NCI-H1092 treated with DMSO at 0.1 percent for 48 hours (cell line): ENCODE measurements around the gene PHLPP1.

Experiments used
- DNase-seq: peaks from one replicate; lab custom pipeline; 2025; lab: John Stamatoyannopoulos, UW

PHLPP1 gene

DNA sequence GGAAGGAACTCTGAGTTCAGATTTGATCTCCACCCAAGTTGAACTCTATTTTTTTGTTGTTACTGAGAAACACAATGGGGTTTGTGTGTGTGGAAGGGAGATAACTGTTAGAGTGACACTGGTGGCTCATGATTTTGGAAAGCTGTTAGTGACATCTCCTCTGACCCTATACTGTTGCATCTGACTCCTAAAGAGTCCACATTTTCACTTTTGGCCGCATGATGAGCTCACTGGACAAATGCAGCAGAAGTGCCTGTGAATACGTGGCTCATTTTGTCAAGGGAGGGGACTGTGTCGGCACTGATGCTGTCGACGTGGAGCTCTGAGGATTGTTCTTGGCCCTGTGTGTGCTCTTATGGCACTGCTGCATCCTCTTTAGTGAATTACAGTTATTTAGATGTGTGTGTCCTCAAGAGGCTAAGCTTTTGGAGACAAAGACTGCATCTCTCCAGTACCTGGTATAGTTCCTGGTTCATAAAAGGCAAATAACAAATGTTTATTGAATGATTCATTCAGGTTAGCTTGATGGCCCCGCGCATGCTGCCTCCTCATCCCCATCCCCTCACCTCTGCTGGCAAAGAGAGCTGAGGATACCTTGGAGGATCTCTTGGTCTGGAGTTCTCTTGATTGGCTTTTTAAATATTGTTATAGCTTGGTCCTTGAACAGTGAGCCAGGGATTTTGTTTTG lies 135.4 kb downstream of the PHLPP1 start:
- DNase-seq, result no peak

DNA sequence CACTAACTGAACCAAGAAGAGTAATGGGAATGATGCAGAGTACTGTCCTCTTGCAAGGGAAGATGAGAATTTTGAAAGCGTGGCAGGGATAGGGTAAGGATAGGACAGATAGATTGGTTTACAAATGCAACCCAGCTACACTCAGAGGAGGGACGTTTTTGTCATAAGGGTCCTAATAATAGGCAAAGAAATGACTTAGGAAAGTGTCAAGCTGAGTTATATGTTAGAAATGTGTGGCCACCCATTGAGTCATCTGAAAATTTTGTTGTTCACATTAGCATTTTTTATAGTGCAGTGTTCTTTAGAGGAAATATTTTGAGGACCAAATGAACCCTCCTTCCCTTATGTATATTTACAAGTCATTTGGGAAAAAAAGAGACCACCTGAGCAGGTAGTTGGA lies 137.5 kb downstream of the PHLPP1 start:
- no peak for DNase-seq

DNA sequence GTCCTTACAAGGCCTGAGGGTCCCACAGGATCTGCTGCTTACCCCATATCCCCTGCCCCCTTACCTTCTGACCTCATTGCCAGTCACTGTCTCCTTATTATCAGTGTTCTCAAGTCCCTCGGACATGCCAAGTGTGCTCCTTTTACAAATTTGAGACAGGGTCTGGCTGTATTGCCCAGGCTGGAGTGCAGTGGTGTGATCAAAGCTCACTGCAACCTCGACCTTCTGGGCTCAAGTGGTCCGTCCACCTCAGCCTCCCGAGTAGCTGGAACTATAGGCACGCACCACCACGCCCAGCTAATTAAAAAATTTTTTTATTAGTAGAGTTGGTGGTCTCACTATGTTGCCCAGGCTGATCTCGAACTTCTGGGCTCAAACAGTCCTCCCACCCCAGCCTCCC lies 141.0 kb downstream of the PHLPP1 start:
- DNase-seq, result no peak

DNA sequence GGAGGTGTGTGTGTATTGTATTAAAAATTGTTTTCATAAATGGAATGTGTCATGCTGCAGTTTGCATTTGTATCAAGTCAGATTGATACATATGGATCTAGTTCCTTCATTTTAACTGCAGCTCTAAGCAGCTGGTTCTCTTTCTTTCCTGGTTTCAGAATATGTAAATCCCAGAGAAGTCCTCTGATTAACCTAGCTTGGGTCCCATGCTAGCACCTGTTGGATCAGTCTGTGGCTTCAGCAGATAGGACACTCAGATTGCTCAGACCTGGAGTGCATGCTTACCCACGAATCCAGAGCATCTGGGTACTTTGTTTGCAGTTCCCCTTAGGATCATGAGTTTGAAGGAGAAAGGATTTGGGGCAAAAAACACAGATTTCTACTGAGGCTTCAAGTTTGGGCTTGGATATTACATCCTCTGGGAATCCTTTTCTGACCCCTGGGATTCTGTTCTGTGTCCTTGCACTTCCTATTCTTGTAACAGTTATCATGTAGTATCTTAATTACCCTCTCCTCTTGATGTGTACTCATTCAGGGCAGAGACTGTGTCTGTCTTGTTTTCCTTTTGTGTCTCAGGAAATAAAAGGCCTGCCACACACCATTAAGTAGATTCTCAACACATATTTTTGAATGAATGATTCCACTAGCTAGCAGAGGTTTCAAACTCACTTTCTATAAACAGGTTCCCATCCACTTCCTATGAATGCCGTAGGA lies 142.1 kb downstream of the PHLPP1 start:
- no peak for DNase-seq

DNA sequence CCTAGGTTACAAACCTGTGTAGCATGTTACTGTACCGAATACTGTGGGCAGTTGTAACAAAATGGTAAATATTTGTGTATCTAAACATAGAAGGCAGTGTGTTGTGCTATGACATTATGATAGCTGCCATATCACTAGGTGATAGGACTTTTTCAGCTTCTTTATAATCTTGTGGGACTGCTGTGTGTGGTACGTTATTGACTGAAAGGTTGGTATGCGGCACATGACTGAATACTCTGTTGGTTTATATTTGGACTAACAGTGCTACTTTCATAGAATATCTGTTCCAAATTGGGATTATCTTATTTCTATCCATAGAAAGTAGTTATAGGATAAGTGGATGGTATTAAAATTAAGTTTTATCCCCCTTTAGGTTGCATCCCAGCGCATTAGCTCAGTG lies 144.7 kb downstream of the PHLPP1 start:
- no peak for DNase-seq

DNA sequence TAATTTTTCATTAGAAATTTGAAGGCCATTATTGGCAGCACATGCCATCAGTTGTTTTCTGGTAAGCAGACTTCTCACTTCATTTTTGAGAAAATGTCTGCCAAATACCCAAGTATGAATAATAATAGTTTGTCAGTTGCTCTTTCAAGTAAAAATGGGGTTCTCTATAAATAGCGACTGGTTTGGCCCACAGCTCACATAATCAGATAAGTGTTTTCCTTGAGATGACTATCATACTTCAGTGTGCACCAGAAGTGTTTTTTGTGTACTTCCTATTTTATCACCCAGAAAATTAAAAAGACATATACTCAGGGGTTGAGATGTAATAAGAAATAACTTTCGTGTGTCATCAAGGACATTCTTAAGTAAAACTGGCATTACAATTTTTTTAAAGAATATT lies 147.1 kb downstream of the PHLPP1 start:
- no peak for DNase-seq

DNA sequence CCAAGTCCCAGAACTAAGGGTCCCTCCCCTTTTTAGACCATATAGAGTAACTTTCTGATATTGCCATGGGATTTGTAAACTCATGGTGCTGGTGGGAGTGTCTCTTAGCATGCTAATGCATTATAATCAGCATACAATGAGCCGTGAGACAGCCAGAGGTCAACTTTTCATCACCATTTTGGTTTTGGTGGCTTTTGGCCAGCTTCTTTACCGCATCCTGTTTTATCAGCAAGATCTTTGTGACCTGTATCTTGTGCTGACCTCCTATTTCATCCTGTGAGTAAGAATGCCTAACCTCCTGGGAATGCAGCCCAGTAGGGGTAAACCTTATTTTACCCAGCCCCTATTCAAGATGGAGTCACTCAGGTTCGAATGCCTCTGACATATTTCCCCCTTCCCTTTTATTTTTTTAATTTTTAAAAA lies 148.2 kb downstream of the PHLPP1 start:
- no peak for DNase-seq

DNA sequence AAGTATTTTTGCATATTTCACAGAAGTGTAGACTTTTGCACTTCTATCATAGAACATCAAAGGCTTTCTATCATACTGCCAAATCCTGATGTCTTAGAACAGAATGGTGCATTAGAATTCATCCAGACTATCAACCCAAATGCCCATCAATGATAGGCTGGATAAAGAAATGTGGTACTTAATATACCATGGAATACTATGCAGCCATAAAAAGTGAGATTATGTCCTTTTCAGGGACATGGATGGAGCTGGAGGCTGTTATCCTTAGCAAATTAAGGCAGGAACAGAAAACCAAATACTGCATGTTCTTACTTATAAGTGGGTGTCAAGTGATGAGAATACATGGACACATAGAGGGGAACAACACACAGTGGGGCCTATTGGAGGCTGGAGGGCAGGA lies 150.2 kb downstream of the PHLPP1 start:
- no peak for DNase-seq

DNA sequence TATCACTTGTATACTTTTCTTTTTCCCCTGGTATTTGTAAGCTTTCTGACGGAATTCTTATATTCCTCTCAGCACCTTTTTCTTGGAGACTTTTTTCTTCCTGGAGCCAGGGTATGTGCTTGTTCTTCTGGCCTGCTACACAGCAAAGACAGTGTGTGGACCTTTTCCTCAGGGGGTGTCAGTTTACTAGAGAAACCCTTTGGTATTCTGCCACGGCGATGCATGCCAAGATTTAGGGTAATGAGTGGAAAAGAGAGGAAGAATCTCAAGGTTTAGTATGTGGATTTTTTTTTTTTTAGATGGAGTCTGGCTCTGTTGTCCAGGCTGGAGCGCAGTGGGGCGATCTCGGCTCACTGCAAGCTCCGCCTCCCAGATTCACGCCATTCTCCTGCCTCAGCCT lies 152.2 kb downstream of the PHLPP1 start:
- DNase-seq, result no peak

DNA sequence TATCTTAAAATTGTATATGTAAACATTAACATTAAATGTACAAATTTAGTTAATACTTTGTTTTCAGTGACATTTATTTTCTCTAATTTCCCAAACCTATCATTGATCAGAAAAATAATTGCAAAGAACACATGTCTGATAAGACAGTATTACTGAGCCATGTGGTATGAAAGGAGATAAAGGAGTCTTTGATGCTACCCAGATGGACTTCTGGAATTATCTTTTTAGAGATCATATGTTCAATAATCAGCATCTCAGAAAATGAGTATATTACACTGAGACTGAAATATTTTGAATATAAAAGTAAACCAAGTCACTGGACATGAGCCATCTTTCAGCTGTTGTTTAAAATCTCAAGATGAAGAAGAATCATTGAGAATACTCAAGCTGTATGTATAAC lies 153.3 kb downstream of the PHLPP1 start:
- DNase-seq, result no peak

DNA sequence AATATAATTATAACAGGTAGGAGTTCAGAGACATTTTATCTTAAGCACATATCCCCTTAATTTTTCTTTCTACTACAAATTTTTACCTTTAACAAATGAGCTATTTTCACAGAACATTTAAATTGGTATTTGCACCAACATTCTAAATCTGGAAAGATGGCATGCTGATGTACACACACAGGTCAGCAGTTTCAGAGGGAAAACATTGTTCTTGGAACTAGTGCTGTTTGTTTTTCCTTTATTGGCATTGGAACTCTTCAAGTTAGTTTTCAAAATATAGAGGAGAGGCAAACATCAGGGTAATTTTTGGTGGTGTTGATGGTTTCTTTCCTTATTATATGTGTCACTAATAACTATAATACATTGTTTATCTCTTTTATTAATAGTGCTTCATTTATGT lies 155.3 kb downstream of the PHLPP1 start:
- DNase-seq, result no peak

DNA sequence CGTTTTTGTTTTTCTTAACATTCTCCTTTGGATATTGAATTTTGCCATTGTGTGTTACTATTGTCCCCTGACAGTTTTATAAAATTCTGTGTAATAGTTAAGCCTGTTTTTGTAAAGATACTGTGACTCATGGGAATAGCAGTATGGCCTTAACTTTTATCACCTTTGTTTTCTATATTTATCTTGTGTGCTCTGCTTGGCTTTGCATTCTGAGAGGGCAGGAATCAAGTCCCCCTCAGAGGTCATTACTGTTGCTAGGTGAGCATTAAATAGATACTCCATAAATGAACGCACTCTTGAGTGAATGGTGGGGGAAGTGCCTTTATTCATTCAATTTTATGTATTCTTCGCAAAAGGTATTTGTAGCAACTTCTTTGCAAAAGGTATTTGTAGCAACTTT lies 160.0 kb downstream of the PHLPP1 start:
- no peak for DNase-seq

DNA sequence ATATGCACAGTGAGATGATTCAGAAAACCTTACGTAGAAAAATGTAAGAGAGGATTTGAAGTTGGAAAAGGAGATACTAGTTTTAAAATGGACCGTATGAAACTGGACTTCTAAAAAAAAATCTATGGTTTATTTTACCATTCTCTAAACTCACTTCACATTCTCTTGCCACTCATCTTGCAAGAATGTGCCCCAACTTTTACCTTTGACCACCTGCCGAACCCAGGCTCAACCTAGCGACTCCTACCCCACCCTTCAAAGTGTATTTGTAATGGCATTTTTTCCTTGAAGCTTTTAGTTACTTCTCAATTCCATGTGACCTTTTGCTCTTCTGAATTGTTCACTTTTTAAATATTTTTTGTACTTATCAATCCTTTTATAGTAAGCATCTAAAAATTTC lies 160.8 kb downstream of the PHLPP1 start:
- no peak for DNase-seq

DNA sequence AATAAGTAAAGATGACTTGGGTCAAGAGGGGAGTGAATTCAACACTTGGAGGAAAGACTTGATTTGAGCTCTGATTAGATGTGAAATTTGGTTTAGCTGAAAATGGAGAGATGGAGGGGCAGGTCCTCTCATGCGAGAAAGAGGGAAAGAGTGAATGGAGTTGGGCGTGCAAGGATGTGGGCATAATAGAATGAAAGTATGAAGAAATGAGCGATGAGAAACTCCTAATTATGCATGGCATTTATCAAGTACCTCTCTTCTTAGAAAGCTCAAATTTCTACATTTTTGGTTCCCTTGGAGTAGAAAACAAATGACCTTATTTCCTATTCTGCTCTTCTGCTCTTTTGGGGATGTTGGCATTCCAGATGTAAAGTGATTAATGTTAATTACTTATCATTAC lies 161.5 kb downstream of the PHLPP1 start:
- DNase-seq, result no peak

DNA sequence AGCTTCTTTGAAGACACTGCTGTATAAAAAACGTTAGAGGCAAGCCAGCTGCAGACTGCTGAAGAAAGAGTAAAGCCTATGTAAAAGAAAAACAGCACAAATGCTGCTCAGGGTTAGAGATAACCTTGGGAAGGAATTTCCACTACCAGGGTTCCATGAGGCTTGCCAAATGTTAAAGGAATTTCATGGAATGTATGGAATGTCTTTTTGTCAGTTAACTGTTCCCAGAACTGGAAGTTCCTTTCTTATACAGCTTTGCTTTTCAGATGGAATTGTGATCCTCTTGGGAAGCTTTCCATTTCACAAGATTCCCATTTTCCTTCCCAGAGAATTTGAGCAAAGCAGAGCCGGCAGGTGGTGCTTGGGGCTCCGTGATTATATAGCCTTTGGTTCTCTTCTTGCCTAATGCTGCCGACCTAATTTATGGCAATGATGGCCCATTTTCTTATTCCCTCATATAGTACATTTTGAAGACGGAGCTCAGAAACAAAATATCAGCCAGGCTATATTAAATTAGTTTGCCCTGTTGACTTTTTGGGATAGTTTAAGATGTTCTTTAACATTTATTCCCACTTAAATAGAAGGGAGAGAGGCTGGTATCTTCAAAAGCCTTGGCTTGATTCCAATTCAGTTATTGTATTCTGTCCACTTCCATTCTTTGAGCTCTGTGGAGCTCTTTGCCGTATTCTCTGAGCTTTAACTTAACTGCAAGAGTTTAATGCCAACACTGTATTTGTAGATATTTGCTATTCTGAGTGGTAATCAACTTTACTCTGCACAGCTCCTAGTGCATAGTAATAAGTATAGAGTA lies 162.3 kb downstream of the PHLPP1 start:
- peak; percentile 35 for DNase-seq

DNA sequence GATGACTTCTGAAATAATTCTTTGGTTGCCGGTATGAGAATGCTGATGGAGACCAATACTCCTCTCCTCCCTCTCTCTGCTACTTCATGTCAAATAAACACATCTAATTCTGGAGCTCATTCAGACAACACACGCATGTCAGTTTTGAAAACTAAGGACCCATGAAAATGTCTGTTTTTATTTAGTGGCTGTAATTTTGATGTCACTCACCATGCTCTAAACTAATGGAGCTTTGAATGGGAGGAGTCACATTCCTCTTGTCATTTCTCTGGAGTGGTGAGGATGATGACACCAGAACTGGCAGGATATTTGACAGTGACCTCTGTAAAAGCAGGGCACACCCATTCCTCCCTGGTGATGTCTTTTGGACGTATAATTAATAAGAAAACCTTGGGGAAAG lies 163.0 kb downstream of the PHLPP1 start:
- DNase-seq, result no peak

DNA sequence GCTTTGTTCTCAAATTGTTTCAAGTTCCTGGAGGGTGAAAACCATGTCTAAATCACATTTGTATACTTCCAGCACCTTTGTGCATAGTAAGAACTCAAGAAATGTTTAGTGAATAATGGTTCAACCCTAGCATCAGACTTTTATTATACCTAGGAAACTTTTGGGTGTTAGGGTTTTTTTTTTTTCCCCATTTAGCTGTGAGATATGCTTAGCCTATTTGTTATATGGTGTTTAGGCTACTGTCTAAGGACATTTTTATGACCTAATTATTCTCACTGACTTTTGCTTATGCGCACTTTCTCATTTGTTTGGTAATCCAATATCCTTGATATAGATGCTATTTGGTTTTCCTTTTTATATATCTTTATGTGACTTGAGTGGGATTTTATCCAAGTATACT lies 164.7 kb downstream of the PHLPP1 start:
- DNase-seq, result no peak

DNA sequence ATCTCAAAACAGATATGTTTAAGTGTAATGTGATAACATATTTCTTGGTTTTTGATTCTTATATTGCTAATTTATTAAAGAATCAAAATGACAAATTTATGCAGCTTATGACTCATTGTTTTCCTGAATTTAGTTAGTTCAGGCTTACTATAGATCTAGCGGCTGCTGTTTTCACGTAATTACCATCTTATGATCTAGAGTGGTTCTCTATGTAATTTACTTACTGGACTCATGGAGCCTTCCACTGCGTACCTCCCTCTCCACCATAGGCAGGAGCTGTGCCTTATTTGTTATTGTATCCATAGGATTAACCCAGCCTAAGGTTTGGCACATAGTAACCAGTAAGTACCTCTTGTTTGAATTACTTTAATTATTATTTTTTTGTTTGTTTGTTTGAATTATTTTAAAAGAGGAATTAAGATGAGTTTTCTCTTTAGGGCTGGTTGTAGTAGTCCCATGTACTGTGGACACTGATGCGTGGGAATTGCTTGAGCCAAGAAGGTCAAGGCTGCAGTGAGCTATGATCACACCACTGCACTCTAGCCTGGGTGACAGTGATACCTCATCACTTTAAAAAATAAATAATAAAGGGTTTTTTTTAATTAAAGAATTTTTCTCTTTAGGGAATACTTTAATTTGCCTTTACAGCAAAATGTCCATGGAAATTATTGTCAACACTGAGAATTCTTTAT lies 165.5 kb downstream of the PHLPP1 start:
- DNase-seq, result peak; percentile 21

DNA sequence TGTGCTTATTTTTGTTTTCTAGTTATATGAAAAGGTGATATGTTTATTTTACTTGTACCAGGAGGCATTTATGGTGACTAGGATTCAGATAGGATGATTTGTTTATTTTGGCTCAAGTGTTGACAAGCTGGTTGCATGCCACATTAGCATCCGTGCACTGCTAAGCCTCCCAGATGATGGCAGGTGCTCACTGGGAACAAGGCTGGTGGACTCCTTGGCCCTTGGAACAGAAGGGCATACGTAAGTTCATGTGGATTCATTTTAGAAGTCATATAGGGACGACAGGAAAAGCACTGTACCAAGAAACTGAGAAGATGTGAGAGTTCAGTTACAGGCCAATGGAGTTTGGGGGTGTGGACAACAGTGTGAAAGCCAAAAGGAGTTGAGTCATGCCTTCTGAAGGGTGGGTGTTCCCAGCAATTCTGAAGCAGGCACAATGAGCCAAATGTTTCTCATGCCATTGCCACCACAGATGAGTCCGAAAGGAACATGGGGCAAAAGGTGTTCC lies 166.2 kb downstream of the PHLPP1 start:
- peak; percentile 89 for DNase-seq

DNA sequence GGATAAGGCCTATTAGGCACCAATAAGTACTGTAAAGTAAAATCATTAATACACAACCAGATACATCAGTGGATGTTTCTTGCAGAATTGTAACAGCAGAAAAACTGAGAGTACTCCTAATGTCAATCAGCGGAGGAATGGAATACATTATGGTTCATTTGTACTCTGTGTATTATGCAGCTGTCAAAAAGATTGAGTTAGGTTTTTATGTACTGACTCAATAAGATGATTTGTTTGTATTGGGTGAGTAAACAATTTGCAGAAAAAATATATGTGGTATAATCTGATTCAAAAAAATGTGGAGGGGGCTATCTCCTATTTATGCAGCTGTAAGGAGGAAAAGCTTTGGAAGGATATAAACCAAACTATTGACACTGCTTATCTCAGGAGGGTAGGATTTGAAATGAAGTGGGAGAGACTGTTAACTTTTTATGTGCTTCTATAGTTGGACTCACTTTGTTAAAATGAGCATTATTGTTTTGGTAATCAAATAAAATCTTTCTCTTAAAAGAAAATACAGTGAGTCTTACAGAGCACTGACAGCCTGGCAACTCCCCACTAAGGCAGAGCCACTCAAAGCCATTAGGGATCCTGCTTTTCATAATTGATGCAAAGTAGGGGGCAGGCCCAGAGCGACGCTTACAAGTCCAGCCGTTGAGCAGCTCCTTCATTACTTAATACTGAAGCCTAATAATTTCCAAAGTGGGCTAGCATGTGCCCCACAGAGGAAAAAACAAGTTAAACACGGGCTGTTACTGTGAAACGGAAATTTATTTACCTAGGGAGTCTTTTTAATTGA lies 168.8 kb downstream of the PHLPP1 start:
- DNase-seq, result no peak

DNA sequence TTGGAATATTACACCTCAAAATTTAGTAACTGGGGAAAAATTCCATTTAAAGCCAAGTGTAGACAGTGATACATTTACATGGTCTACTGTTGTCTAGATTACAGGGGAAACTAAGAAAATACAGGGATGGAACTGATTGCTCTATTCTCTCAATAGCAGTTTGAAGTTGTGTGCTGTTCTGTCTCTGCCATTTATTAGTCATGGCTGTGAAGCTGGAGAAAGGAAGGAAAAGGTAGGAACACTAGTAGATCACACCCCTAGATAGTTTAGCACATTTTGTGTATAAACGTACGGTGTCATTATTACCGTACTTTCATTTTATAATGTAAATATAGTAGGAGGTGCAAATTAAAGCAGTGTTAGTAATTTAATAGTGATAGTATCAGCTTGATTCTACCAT lies 170.5 kb downstream of the PHLPP1 start:
- DNase-seq, result no peak
